Measurements from ENCODE around the gene PPM1L.

DNA sequence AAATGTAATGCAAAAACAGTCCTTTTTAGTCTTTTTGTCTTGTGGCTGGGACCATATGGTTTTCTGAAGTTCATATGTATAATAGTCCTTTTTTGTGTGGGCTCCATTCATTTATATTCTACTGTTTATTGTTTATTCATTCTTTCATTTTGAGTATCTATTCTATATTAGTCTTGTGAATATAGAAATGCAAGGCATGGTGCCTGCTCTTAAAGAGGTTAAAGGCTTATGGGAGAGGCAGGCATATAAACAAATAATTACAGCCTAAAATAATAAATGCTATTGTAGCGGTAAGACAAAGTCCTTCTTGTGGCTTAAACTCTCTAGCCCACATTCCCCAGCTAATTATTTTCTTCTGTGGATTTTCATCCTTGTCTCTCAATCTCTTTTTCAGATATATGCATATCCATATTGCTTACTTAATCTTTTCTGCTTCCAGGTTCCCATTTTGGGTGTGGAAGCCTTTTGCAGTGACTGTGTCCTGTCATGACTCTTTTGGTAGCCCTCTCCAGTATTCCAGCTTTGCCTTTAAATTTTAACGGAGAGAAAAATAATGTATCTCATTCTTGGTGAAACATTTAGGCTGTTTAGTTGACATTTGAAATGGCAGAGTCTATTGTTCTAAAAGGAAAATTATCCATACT is 101.6 kb downstream of the PPM1L start:
- TF ChIP-seq, protein P1, sequence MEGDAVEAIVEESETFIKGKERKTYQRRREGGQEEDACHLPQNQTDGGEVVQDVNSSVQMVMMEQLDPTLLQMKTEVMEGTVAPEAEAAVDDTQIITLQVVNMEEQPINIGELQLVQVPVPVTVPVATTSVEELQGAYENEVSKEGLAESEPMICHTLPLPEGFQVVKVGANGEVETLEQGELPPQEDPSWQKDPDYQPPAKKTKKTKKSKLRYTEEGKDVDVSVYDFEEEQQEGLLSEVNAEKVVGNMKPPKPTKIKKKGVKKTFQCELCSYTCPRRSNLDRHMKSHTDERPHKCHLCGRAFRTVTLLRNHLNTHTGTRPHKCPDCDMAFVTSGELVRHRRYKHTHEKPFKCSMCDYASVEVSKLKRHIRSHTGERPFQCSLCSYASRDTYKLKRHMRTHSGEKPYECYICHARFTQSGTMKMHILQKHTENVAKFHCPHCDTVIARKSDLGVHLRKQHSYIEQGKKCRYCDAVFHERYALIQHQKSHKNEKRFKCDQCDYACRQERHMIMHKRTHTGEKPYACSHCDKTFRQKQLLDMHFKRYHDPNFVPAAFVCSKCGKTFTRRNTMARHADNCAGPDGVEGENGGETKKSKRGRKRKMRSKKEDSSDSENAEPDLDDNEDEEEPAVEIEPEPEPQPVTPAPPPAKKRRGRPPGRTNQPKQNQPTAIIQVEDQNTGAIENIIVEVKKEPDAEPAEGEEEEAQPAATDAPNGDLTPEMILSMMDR (IDR thresholded peaks at IDR 0.05; ENCODE audit: low read length) = no peak
- TF ChIP-seq EZH2 (optimal IDR thresholded peaks at IDR 0.05; ENCODE audit: low read depth, low read length) = no peak
